ENCODE measurements around the gene SIGLEC14.

Gene SIGLEC14

GRCh38 chr19:51687791-51688670, 41.4 kb upstream of the SIGLEC14 start:
- Histone ChIP-seq H2AFZ (ENCODE audit: low read length) (no peak overlapping the region), H3K9me2 (ENCODE audit: low read depth, low read length) (no peaks in the 10 kb centered on the region)
- TF ChIP-seq CTCF (IDR thresholded peaks at IDR 0.05; ENCODE audit: low read length) (no peak), EZH2 (IDR thresholded peaks at IDR 0.05; ENCODE audit: borderline replicate concordance, low read length) (no peak)

GRCh38 chr19:51686171-51686570, 39.5 kb upstream of the SIGLEC14 start:
- no peaks in the 10 kb centered on the region for H3K79me2 ChIP-seq (ENCODE audit: insufficient read depth, low read length)

More at GRCh38 chr19:51687791-51688670, 41.4 kb upstream of the SIGLEC14 start:
- no peak overlapping the region for H3K9ac ChIP-seq (ENCODE audit: low read length)
- H3K27ac ChIP-seq (ENCODE audit: low read depth, low read length, poor library complexity, severe bottlenecking) = no peak overlapping the region
- H3K27me3 ChIP-seq (ENCODE audit: insufficient read depth, low read length) = no peaks in the 10 kb centered on the region
- H3K4me3 ChIP-seq (ENCODE audit: low read depth, low read length, poor library complexity, severe bottlenecking) = no peak overlapping the region
- H3K36me3 ChIP-seq (ENCODE audit: insufficient read depth, low read length) = no peaks in the 10 kb centered on the region; the same call in 1 of the 2 replicates
- H3K4me1 ChIP-seq (ENCODE audit: insufficient read depth, low read length, severe bottlenecking) = peaks cover 17% of the 10 kb centered on the region
- no peaks in the 10 kb centered on the region for H3K9me3 ChIP-seq (ENCODE audit: low read length)
- no peak overlapping the region for H3K4me2 ChIP-seq (ENCODE audit: low read length)
- H3K79me2 ChIP-seq (ENCODE audit: insufficient read depth, low read length) = no peaks in the 10 kb centered on the region
- no peaks in the 10 kb centered on the region for H4K20me1 ChIP-seq (ENCODE audit: insufficient read depth, low read length)
- H3F3A ChIP-seq (ENCODE audit: insufficient read depth, low read length) = no peaks in the 10 kb centered on the region

GRCh38 chr19:51681286-51681941, 34.8 kb upstream of the SIGLEC14 start:
- no peak overlapping the region for H3K27ac ChIP-seq (ENCODE audit: low read depth, low read length, poor library complexity, severe bottlenecking)
- H3F3A ChIP-seq (ENCODE audit: insufficient read depth, low read length) = no peaks in the 10 kb centered on the region
- H3K4me1 ChIP-seq (ENCODE audit: insufficient read depth, low read length, severe bottlenecking) = no peaks in the 10 kb centered on the region
- H3K9me3 ChIP-seq (ENCODE audit: low read length) = no peaks in the 10 kb centered on the region
- H4K20me1 ChIP-seq (ENCODE audit: insufficient read depth, low read length) = no peaks in the 10 kb centered on the region
- no peak overlapping the region for H3K4me2 ChIP-seq (ENCODE audit: low read length)
- no peak overlapping the region for H3K4me3 ChIP-seq (ENCODE audit: low read depth, low read length, poor library complexity, severe bottlenecking)
- H3K9me2 ChIP-seq (ENCODE audit: low read depth, low read length) = no peaks in the 10 kb centered on the region
- no peak for TF ChIP-seq EZH2 (IDR thresholded peaks at IDR 0.05; ENCODE audit: borderline replicate concordance, low read length)
- TF ChIP-seq CTCF (IDR thresholded peaks at IDR 0.05; ENCODE audit: low read length) = no peak
- H3K27me3 ChIP-seq (ENCODE audit: insufficient read depth, low read length) = no peaks in the 10 kb centered on the region
- no peaks in the 10 kb centered on the region; the same call in 1 of the 2 replicates for H3K36me3 ChIP-seq (ENCODE audit: insufficient read depth, low read length)
- no peak overlapping the region for H2AFZ ChIP-seq (ENCODE audit: low read length)
- no peak overlapping the region for H3K9ac ChIP-seq (ENCODE audit: low read length)
- H3K79me2 ChIP-seq (ENCODE audit: insufficient read depth, low read length) = no peaks in the 10 kb centered on the region

More at GRCh38 chr19:51686171-51686570, 39.5 kb upstream of the SIGLEC14 start:
- Histone ChIP-seq H3K27me3 (ENCODE audit: insufficient read depth, low read length) (no peaks in the 10 kb centered on the region), H3K27ac (ENCODE audit: low read depth, low read length, poor library complexity, severe bottlenecking) (no peak overlapping the region), H2AFZ (ENCODE audit: low read length) (no peak overlapping the region), H3K9ac (ENCODE audit: low read length) (no peak overlapping the region), H3K36me3 (ENCODE audit: insufficient read depth, low read length) (no peaks in the 10 kb centered on the region; the same call in 1 of the 2 replicates), H3F3A (ENCODE audit: insufficient read depth, low read length) (no peaks in the 10 kb centered on the region), H3K4me3 (ENCODE audit: low read depth, low read length, poor library complexity, severe bottlenecking) (no peak overlapping the region), H3K9me2 (ENCODE audit: low read depth, low read length) (no peaks in the 10 kb centered on the region), H4K20me1 (ENCODE audit: insufficient read depth, low read length) (no peaks in the 10 kb centered on the region), H3K9me3 (ENCODE audit: low read length) (no peaks in the 10 kb centered on the region), H3K4me2 (ENCODE audit: low read length) (no peak overlapping the region), H3K4me1 (ENCODE audit: insufficient read depth, low read length, severe bottlenecking) (peaks cover 15% of the 10 kb centered on the region)
- no peak for TF ChIP-seq EZH2 (IDR thresholded peaks at IDR 0.05; ENCODE audit: borderline replicate concordance, low read length)
- no peak for TF ChIP-seq CTCF (IDR thresholded peaks at IDR 0.05; ENCODE audit: low read length)
